K562 (cell line): Measurements from ENCODE around the gene LRP1. TPM values are rescaled to one million over a fixed set of nuclear protein-coding genes. Genes with fewer than 3 reads are reported as not detected.

Experiments used
- CBX1 ChIP-seq: sonication (generic); IDR thresholded peaks from 2 replicates; pipeline ENCODE4 v1.6.1; 2016; ENCODE audit warnings: antibody characterized with exemption, low read depth, mild to moderate bottlenecking
- CCNT2 ChIP-seq: IDR thresholded peaks from 2 replicates; pipeline ENCODE4 v1.6.1; 2011; ENCODE audit warnings: borderline replicate concordance, low read depth, mild to moderate bottlenecking, moderate library complexity, mixed read lengths, low read length; ENCODE audit not compliant: insufficient read length; ENCODE audit errors: extremely low read depth
- CTCFL ChIP-seq: IDR thresholded peaks from 2 replicates; pipeline ENCODE4 v1.6.1; 2011; ENCODE audit warnings: borderline replicate concordance, low read depth, mild to moderate bottlenecking, moderate library complexity, low read length; ENCODE audit not compliant: insufficient read depth, poor library complexity, severe bottlenecking
- E2F4 ChIP-seq: sonication (generic); formaldehyde crosslinking; IDR thresholded peaks from 2 replicates; pipeline ENCODE4 v1.8.0; 2022; ENCODE audit warnings: mild to moderate bottlenecking, low read depth, missing genetic modification reagents
- E2F6 ChIP-seq, 2 experiments: IDR thresholded peaks; 2 replicates each; pipeline ENCODE4 v1.6.1; 2011; ENCODE audit warnings: borderline replicate concordance in 1 of 2, control low read depth in 1 of 2, low read depth in 1 of 2, low read length in 1 of 2, mild to moderate bottlenecking in 1 of 2, mixed read lengths in 1 of 2, moderate library complexity in 1 of 2; ENCODE audit not compliant: insufficient read depth in 1 of 2, insufficient read length in 1 of 2, poor library complexity in 1 of 2, severe bottlenecking in 1 of 2; ENCODE audit errors: extremely low read depth in 1 of 2
- FOXP4 ChIP-seq: sonication (generic); formaldehyde crosslinking; IDR thresholded peaks from 2 replicates; pipeline ENCODE4 v1.8.0; 2022; ENCODE audit warnings: mild to moderate bottlenecking, missing genetic modification reagents, borderline replicate concordance
- HCFC1 ChIP-seq: IDR thresholded peaks from 2 replicates; pipeline ENCODE4 v1.6.1; 2012; ENCODE audit warnings: low read depth, low read length, improper control_type of control experiment
- HEY1 ChIP-seq: fragments of 250-450 bp; sonication (Bioruptor Pico); IDR thresholded peaks from 2 replicates; pipeline ENCODE4 v1.5.0; 2020; ENCODE audit warnings: mild to moderate bottlenecking, moderate library complexity, borderline replicate concordance
- KDM2B ChIP-seq: fragments of 250-450 bp; sonication (Bioruptor Pico); IDR thresholded peaks from 2 replicates; pipeline ENCODE4 v1.8.0; 2021; ENCODE audit warnings: mild to moderate bottlenecking, moderate library complexity
- MLLT1 ChIP-seq, 2 experiments: fragments of 450-650 bp; IDR thresholded peaks; 2 replicates each; pipeline ENCODE4 v1.6.1; 2016
- NONO ChIP-seq, 2 experiments: fragments of 200-400 bp in 1 of 2; fragments of 450-650 bp in 1 of 2; formaldehyde crosslinking in 1 of 2; IDR thresholded peaks; 2 replicates each; pipeline ENCODE4 v1.6.1; 2017; ENCODE audit warnings: low read depth in 2 of 2, mild to moderate bottlenecking in 2 of 2, moderate library complexity in 2 of 2, low read length in 1 of 2
- NR2C2 ChIP-seq, 2 experiments: fragments of 200-800 bp in 1 of 2; sonication (Bioruptor generic) in 1 of 2; sonication (generic) in 1 of 2; formaldehyde crosslinking in 1 of 2; IDR thresholded peaks; 2 replicates each; pipeline versions ENCODE4 v1.6.1 to v1.8.0; 2016 to 2022; ENCODE audit warnings: mild to moderate bottlenecking in 1 of 2, missing compliant biosample characterization in 1 of 2, missing genetic modification characterization in 1 of 2, missing genetic modification reagents in 1 of 2
- POLR2B ChIP-seq: fragments of 450-650 bp; IDR thresholded peaks from 2 replicates; pipeline ENCODE4 v1.6.1; 2018; ENCODE audit warnings: low read depth; ENCODE audit not compliant: partially characterized antibody
- TARDBP ChIP-seq: fragments of 450-650 bp; IDR thresholded peaks from 2 replicates; pipeline ENCODE4 v1.6.1; 2016
- ZFX ChIP-seq: sonication (generic); formaldehyde crosslinking; IDR thresholded peaks from 2 replicates; pipeline ENCODE4 v1.8.0; 2022; ENCODE audit warnings: mild to moderate bottlenecking, missing genetic modification reagents, moderate library complexity
- ZNF133 ChIP-seq: fragments of 250-450 bp; sonication (Bioruptor Pico); IDR thresholded peaks from 2 replicates; pipeline ENCODE4 v1.4.0; 2020; ENCODE audit warnings: mild to moderate bottlenecking
- ZNF445 ChIP-seq: fragments of 250-450 bp; sonication (Bioruptor Pico); IDR thresholded peaks from 2 replicates; pipeline ENCODE4 v1.4.0; 2020; ENCODE audit warnings: low read depth, mild to moderate bottlenecking, moderate library complexity
- polyA plus RNA-seq, 8 experiments: library from polyadenylated mRNA; depleted of rRNA in 4 of 8; stranded (reverse) in 5 of 8; unstranded in 3 of 8; fragments of >200 nt; fragmentation: Nextera tagmentation in 2 of 8; fragmentation: Illumina TruSeq in 1 of 8; extraction: Ambion mirVana in 2 of 8; extraction: Trizol in 1 of 8; gene quantifications; 2 replicates each; pipeline versions ENCODE4 v1.2.1 to v1.2.3, GENCODE V29; 2011 to 2014; ENCODE audit warnings: inconsistent platforms in 1 of 8, missing spikeins in 1 of 8
- total RNA-seq, 7 experiments: library from RNA; depleted of rRNA in 6 of 7; stranded (reverse); fragments of >200 nt in 6 of 7; fragmentation: Illumina TruSeq in 2 of 7; extraction: Trizol in 2 of 7; gene quantifications; 2 replicates each; pipeline versions ENCODE4 v1.2.1 to v1.2.3, GENCODE V29; 2011 to 2021; ENCODE audit warnings: low replicate concordance in 1 of 7

Gene LRP1
- total and polyA plus RNA-seq, 9 of the 15 experiments (the other 6 are each of a cell fraction or from before 2014, with no cell fraction given): 0.04 to 0.64 (median 0.19) TPM; not detected in 2

GRCh38 chr12:57238854-57239554 is 110.7 kb downstream of the LRP1 start (continued):
- TF ChIP-seq FOXP4 (0 out of 2 replicates have a peak, but pooled peaks have one; percentile 36), MLLT1 (IDR thresholded peaks at IDR 0.05) (peak in 1 of 2 experiments; percentile 96; a peak in 2 of 4 replicates), KDM2B (CRISPR knock-in tag) (peak; percentile 98), CBX1 (0 out of 2 replicates have a peak, but pooled peaks have one; percentile 79), ZNF133 (no peak), HEY1 (CRISPR knock-in tag) (no peak), TARDBP (peak; percentile 41; the same call in 1 of the 2 replicates), E2F4 (CRISPR knock-in tag) (no peak), HCFC1 (peak; percentile 50), ZNF445 (CRISPR knock-in tag) (no peak), NONO (IDR thresholded peaks at IDR 0.05; ENCODE audit: low read depth in 2 of 2, low read length in 1 of 2) (0 out of 4 replicates have a peak, but pooled peaks of 1 of the 2 experiments have one; percentile 77), NR2C2 (CRISPR knock-in tag; IDR thresholded peaks at IDR 0.05) (0 out of 2 replicates have a peak, but pooled peaks have one; percentile 47), NR2C2 (tag; IDR thresholded peaks at IDR 0.05) (peak; percentile 82), CTCFL (peak; percentile 89), ZFX (CRISPR knock-in tag) (peak; percentile 51; the same call in 1 of the 2 replicates), POLR2B (no peak), CCNT2 (peak; percentile 84), E2F6 (IDR thresholded peaks at IDR 0.05; ENCODE audit: borderline replicate concordance in 1 of 2, extremely low read depth in 1 of 2, insufficient read depth in 1 of 2, insufficient read length in 1 of 2, low read depth in 1 of 2, low read length in 1 of 2, poor library complexity in 1 of 2, severe bottlenecking in 1 of 2) (peak; percentile 46 to 60)
